ENCODE results near the gene PIM2.
"Not testable (repeated sequence)": the region's sequence is repeated elsewhere in the genome, so short reads cannot be mapped to it uniquely, and the experiment has no call there.

PIM2 gene

DNA sequence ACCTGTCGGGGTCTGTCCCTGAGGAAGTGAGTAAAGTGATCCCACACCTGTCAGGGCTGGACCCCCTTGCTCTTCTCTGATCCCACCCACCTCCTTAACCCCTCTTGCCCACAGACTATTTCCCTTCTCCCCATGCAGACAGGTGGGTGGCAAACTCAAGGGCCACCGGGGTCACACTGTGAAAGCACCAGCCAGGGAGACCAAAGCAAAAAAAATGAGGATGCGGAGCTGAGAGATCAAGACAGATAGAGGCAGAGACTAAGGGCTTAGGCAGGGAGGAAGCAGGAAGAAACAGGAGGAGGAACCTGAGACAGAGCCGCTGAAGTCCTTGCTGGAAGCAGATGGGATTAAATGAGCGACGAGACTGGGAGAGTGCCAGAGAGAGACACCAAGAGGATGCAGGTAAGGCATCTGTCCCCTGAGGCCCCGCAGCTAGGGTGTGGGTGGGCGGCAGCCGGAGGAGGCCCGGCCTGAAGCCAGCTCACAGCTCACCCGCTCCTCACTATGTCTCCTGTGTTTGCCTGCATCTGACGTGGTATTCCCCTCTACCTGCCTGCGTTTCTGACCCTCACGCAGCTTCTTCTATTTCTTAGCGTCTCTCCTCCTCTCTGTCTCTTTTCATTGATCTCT lies 28.4 kb downstream of the PIM2 start:
- Mint-ChIP-seq H3K4me3 (peak overlapping the region; percentile 74), H3K27ac (peak overlapping the region; percentile 69), H3K4me1 (ENCODE audit: low read depth) (peaks cover 17% of the 10 kb centered on the region), H3K9me3 (no peaks in the 10 kb centered on the region), H3K27me3 (peaks cover 21% of the 10 kb centered on the region), H3K36me3 (ENCODE audit: low read depth) (peaks cover 22% of the 10 kb centered on the region)
- DNase-seq: no peak

DNA sequence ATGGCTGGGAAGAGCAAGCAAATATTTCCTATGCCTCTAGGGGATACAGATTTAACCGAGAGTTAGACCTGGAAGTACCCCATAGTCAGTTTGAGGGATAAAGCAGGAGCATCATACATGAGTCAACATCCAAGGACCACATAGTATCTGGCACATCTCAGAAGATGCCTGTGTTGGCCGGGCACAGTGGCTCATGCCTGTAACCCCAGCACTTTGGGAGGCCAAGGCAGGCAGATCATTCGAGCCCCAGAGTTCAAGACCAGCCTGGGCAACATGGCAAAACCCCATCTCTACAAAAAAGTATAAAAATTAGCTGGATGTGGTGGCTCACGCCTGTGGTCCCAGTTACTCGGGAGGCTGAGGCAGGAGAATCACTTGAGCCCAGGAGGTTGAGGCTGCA lies 32.2 kb downstream of the PIM2 start:
- not testable (repeated sequence) for DNase-seq; H3K27ac Mint-ChIP-seq; H3K9me3 Mint-ChIP-seq; H3K36me3 Mint-ChIP-seq (ENCODE audit: low read depth); H3K4me3 Mint-ChIP-seq; H3K4me1 Mint-ChIP-seq (ENCODE audit: low read depth)
- H3K27me3 Mint-ChIP-seq: peaks cover 13% of the 10 kb centered on the region

DNA sequence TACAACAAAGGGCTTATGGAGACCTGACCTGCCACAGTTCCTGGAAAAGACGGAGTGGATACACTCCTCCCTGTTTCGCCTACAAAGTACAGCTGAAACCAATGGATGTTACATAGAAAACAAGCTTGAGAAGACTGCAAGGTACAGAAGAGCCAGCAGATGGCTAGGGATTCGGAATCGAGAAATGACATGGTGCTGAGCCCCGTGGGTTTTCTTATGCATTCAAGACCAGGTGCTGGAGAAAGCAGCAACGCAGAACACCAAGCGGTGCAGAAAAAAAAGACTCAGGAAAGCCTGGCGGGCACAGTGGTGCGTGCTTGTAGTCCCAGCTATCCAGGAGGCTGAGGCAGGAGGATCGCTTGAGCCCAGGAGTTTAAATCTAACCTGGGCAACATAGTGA lies 35.1 kb downstream of the PIM2 start:
- Mint-ChIP-seq H3K9me3 (no peaks in the 10 kb centered on the region), H3K4me3 (no peak overlapping the region), H3K36me3 (ENCODE audit: low read depth) (no peaks in the 10 kb centered on the region), H3K27me3 (peaks cover 9% of the 10 kb centered on the region), H3K4me1 (ENCODE audit: low read depth) (no peaks in the 10 kb centered on the region), H3K27ac (no peak overlapping the region)
- no peak for DNase-seq

DNA sequence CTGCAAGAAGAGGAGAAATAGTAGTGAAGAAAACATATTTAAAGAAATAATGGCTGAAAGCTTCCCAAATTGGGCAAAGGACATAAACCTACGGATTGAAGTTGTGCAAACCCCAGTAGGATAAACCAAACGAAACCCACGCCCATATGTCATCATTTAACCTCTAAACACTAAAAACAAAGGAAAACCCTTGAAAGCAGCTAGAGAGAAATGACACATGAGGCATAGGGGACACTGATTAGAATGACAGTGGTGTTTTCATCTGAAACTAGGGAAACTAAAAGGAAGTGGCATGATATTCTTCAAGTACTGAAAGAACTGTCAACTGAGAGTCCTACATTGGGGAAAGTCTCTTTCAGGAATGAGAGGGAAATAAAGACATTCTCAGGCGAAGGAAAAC lies 41.9 kb downstream of the PIM2 start:
- H3K9me3 Mint-ChIP-seq; DNase-seq; H3K4me3 Mint-ChIP-seq; H3K36me3 Mint-ChIP-seq (ENCODE audit: low read depth); H3K27ac Mint-ChIP-seq; H3K4me1 Mint-ChIP-seq (ENCODE audit: low read depth): not testable (repeated sequence)
- peaks cover 31% of the 10 kb centered on the region for H3K27me3 Mint-ChIP-seq

DNA sequence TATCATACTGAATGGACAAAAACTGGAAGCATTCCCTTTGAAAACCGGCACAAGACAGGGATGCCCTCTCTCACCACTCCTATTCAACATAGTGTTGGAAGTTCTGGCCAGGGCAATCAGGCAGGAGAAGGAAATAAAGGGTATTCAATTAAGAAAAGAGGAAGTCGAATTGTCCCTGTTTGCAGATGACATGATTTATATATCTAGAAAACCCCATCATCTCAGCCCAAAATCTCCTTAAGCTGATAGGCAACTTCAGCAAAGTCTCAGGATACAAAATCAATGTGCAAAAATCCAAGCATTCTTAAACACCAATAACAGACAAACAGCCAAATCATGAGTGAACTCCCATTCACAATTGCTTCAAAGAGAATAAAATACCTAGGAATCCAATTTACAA lies 46.8 kb downstream of the PIM2 start:
- not testable (repeated sequence) for H3K4me3 Mint-ChIP-seq; H3K36me3 Mint-ChIP-seq (ENCODE audit: low read depth); H3K27ac Mint-ChIP-seq; H3K9me3 Mint-ChIP-seq; H3K4me1 Mint-ChIP-seq (ENCODE audit: low read depth); DNase-seq
- H3K27me3 Mint-ChIP-seq: peaks cover 52% of the 10 kb centered on the region

DNA sequence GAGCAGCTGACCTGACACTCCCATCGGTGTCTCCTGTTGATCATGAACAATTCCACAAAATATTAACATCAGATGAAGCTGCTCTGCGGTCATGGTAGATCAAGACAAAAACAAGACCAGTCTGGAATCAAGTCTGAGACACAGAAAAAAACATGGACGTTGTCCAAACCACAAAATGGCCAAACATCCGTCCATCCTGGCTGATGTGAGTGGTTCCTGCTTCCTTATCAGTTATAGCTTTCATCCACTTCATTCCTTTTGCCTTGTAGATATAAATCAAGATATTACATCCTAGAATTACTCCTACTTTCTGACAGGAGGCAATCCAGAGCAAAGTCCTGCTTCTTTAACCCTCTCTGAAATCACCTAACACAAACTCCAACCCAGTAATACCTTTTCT lies 54.6 kb downstream of the PIM2 start:
- Mint-ChIP-seq H3K4me1 (ENCODE audit: low read depth) (no peaks in the 10 kb centered on the region), H3K4me3 (no peak overlapping the region), H3K27ac (no peak overlapping the region)

More for the DNA sequence above, 54.6 kb downstream of the PIM2 start:
- no peaks in the 10 kb centered on the region for H3K36me3 Mint-ChIP-seq (ENCODE audit: low read depth)
- H3K9me3 Mint-ChIP-seq: no peaks in the 10 kb centered on the region
- H3K27me3 Mint-ChIP-seq: peaks cover 68% of the 10 kb centered on the region
- no peak for DNase-seq

Measured in activated T-cell treated with anti-CD3 and anti-CD28 coated beads, Interleukin-2, amount 50 U/mL, for 24 hours (primary cell).